Bronchial epithelial cell (primary cell): Measurements from ENCODE around the gene BFSP1. TPM values are rescaled to one million over a fixed set of nuclear protein-coding genes. Genes with fewer than 3 reads are reported as not detected.

Experiments
- DNase-seq: peaks from one replicate; pipeline ENCODE4 v3.0.0-alpha.2; 2010; ENCODE audit warnings: low read depth
- FAIRE-seq: peaks from 2 replicates; lab custom pipeline; 2011; peaks lifted over from hg19 to GRCh38; lab: Jason Lieb, UNC
- H3K27me3 ChIP-seq: 2 replicates; pipeline ENCODE4 v1.5.1; 2011; ENCODE audit warnings: low read length; ENCODE audit not compliant: control insufficient read depth, insufficient read depth
- H3K36me3 ChIP-seq: 2 replicates; pipeline ENCODE4 v1.5.1; 2011; ENCODE audit warnings: low read length; ENCODE audit not compliant: control insufficient read depth, insufficient read depth
- H3K4me3 ChIP-seq: 2 replicates; pipeline ENCODE4 v1.5.1; 2011; ENCODE audit warnings: mild to moderate bottlenecking, low read depth, low read length, control low read depth
- CTCF ChIP-seq: IDR thresholded peaks from 2 replicates; pipeline ENCODE4 v1.5.1; 2011; ENCODE audit warnings: mild to moderate bottlenecking, moderate library complexity, low read length, control low read depth, inconsistent platforms; ENCODE audit not compliant: insufficient read depth, severe bottlenecking
- total RNA-seq: library from RNA; depleted of rRNA; stranded (reverse); fragments of >200 nt; gene quantifications from 2 replicates; pipeline ENCODE4 v1.2.1, GENCODE V29; 2014

BFSP1 gene
- total RNA-seq, 1 donor from 2014 or later: 2.9 TPM

- TF ChIP-seq CTCF: no peak
- Histone ChIP-seq H3K36me3 (no peaks in the 10 kb centered on the region), H3K27me3 (peaks cover 2% of the 10 kb centered on the region), H3K4me3 (no peak overlapping the region)
- DNase-seq (no peak), FAIRE-seq (no peak)
Measured at GRCh38 chr20:17480696-17481095, 50.5 kb downstream of the BFSP1 start.

GRCh38 chr20:17479063-17479657 is 52.0 kb downstream of the BFSP1 start:
- H3K27me3 ChIP-seq: peaks cover 2% of the 10 kb centered on the region
- H3K4me3 ChIP-seq: no peak overlapping the region
- no peak for TF ChIP-seq CTCF
- H3K36me3 ChIP-seq: no peaks in the 10 kb centered on the region
- DNase-seq: no peak
- no peak for FAIRE-seq

- H3K27me3 ChIP-seq: no peaks in the 10 kb centered on the region
- FAIRE-seq (no peak), DNase-seq (no peak)
- no peaks in the 10 kb centered on the region for H3K36me3 ChIP-seq
- H3K4me3 ChIP-seq: no peak overlapping the region
- no peak for TF ChIP-seq CTCF
Measured at GRCh38 chr20:17473659-17474058, 57.5 kb downstream of the BFSP1 start.

- Histone ChIP-seq H3K36me3 (no peaks in the 10 kb centered on the region), H3K27me3 (no peaks in the 10 kb centered on the region), H3K4me3 (no peak overlapping the region)
- DNase-seq (no peak), FAIRE-seq (no peak)
- no peak for TF ChIP-seq CTCF
Measured at GRCh38 chr20:17471606-17472187, 59.5 kb downstream of the BFSP1 start.

- no peaks in the 10 kb centered on the region for H3K36me3 ChIP-seq
- FAIRE-seq (no peak), DNase-seq (no peak)
- TF ChIP-seq CTCF: no peak
- H3K27me3 ChIP-seq: no peaks in the 10 kb centered on the region
- H3K4me3 ChIP-seq: no peak overlapping the region
Measured at GRCh38 chr20:17470973-17471372, 60.2 kb downstream of the BFSP1 start.

GRCh38 chr20:17470521-17470920 is 60.7 kb downstream of the BFSP1 start:
- no peak for FAIRE-seq
- no peak for TF ChIP-seq CTCF

More at GRCh38 chr20:17470521-17470920, 60.7 kb downstream of the BFSP1 start:
- H3K4me3 ChIP-seq: no peak overlapping the region
- H3K36me3 ChIP-seq: no peaks in the 10 kb centered on the region
- DNase-seq: no peak
- no peaks in the 10 kb centered on the region for H3K27me3 ChIP-seq
